GM18868 (cell line): Measurements from ENCODE around the gene XPO6.

Source experiments
- ATAC-seq: cut with Tn5 transposase; IDR thresholded peaks from one replicate; pipeline ENCODE4 v1.9.1; 2021; ENCODE audit warnings: mild to moderate bottlenecking, moderate library complexity; ENCODE audit not compliant: unreplicated experiment

Gene XPO6

DNA sequence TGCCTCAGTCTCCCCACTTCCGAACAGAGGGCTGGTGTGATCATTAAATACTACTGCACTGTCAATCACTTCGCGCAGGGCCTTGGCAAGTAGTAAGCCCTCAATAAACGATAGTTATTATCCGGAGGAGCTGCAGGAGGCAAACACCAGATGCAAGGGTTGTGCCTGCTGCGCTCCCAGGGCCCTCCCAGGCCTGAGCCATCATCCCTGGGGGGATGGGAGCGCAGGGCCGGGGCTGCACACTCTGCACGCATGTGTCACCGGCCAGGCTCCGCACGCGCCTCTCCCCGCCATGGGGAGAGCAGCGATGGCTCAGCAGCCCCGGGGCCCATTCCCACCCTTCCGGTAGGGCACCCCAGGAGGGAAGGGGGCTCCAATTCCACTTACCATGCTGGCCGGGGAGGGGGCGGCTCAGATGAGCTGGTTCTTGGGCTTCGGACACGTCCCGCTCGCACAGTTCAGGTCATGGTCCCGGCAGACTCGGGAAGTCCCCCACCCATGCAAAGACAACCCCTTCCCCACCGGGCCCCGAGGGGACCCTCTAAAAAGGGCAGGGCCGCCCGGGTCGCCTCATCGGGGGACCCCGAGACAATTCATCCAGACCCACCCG, 681 bp downstream of the XPO6 start:
- peak; percentile 35 for ATAC-seq

DNA sequence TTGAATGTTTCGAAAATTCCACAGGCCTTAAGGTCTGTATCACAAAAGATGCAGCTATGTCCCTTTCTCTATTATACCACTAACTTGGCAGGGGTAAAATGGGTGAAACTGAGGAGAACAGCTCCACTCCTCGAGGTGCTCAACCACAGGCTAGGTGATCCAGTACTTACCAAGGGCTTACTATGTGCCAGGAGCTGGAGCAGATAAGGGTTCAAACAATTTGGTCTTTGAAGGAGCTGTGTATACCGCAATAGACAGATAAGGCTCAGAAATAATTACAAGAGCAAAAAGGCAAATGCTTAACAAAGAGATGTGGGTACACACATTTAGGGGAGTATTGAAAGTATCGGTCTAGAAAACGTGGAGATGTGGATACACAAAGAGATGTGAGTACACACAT, 1.5 kb downstream of the XPO6 start:
- ATAC-seq = no peak

DNA sequence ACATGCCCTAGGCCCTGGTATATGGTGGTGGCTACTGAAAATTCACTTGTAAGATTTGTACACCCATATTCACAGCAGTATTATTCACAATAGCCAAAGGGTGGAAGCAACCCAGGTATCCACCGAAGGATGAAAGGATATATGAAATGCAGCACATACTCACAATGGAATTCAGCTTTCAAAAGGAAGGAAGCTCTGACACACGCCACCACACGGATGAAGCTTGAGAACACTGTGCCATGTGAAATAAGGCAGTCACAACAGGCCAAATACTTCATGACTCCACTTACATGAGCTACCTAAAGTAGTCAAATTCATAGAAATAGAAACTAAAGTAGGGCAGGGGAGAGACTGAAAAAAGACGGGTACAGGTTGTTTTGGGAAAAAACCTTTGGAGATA, 2.9 kb downstream of the XPO6 start:
- ATAC-seq = no peak

DNA sequence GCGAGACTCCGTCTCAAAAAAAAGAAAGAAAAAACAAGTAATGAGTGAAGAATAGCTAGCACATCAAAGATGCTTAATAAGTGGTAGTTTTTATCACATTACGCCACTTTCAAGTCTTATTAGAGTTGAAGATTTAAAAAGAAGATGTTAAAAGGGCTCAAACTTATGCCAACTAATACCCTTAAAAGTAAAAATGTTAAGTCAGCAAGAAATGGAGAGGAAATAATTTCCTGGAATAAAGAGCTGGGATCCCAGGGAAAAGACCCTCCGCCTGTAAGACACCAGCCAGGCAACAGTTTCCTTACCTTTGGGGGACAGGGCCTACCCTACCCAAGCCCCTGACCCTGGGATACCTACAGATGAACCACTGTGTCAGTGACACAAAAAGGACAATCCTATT, 3.6 kb downstream of the XPO6 start:
- no peak for ATAC-seq

DNA sequence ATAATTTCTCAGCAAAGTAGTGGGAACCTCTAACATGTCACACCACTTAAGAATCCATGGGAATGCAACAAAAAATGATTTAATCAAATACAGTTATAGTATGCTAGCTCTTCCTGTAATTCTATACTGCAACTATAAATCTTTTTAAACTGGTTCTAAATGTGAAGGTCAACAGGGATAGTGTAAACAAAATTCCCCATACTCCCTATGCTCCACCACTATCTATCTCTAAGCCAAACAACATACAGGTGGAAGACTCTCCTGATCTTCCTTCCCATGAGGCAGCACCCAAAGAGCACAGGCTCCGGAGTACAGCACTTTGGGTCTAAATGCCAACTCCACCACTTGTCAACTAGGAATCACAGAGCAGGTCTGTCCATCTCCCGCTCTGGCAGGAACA, 4.4 kb downstream of the XPO6 start:
- no peak for ATAC-seq

DNA sequence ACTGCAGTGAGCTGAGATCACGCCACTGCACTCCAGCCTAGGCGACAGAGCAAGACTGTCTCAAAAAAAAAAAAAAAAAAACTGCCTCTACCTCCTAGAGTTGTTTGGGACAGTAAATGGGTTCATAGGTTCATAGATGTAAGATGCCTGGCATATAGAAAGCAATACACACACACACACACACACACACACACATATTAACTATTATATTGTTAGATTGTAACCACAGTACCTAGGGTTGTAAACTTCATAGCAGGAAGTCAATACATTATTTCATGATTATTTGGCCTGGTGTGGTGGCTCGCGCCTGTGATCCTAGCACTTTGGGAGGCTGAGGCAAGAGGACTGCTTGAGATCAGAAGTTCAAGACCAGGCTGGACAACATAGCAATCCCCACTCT, 5.8 kb downstream of the XPO6 start:
- no peak for ATAC-seq

DNA sequence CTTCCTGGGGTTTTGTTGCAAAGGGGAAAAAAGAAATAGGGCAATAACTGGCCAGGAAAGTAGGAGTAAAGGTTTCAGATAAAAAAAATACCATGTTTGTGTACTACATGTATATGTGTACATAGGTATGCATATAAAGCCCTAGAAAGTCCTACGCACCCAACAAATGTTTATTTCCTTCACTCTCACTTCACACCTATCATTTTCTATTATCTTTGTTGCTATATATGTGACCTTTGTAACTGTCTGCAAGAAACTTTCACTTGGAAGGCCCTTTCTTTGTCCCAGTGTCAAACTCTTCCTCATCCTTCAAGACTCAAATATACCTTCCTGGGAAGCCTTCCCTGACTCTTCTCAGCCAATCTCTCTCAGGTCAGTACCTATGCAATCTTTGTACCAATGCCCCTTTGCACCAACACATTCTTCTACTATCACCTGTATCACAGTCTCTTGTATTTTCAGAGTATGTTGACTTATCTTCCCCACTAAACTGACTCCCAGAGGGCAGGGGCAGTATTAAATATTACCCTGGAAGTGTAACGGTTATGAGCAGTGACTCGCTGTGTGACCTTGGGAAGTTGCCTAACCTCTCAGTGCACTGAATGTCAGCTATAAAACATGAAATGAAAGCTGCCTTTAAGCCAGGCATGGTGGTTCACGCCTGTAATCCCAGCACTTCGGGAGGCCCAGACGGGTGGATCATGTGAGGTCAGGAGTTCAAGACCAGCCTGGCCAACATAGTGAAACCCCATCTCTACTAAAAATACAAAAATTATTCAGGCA, 6.5 kb downstream of the XPO6 start:
- no peak for ATAC-seq

DNA sequence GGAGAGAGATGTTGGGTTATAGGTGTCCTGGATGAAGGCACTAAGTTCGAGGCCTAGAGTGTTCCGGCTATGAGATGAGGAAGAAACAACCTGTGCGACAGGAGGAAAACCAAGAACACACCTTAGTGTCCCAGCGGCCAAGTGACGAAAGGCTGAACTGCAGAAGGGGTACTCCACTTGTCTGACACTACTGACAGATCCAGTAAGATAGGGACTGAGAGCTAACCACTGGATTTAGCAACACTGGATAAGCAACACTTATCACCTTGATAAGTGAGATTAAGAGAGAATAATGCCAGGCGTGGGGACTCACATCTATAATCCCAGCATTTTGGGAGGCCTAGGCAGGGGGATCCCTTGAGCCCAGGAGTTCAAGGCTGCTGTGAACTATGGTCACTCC, 7.1 kb downstream of the XPO6 start:
- ATAC-seq = no peak

DNA sequence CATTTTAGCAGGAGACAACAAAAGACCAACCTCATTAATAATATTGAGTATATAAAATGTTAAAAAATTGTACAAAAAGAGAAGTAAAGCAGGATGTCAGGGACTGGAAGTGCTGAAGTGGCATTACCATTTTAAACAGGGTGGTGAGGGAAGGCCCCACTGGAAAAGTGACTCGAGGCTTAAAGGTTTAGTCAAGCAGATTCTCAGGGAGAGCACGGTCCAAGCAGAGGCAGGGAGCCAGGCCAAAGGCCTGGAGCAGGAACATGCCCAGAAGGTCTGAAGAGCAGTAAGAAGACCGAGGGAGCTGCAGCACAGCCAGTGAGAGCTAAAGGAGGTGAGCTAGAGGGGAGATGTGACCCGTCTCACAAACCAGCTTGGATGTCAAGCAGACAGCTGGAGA, 7.6 kb downstream of the XPO6 start:
- no peak for ATAC-seq

DNA sequence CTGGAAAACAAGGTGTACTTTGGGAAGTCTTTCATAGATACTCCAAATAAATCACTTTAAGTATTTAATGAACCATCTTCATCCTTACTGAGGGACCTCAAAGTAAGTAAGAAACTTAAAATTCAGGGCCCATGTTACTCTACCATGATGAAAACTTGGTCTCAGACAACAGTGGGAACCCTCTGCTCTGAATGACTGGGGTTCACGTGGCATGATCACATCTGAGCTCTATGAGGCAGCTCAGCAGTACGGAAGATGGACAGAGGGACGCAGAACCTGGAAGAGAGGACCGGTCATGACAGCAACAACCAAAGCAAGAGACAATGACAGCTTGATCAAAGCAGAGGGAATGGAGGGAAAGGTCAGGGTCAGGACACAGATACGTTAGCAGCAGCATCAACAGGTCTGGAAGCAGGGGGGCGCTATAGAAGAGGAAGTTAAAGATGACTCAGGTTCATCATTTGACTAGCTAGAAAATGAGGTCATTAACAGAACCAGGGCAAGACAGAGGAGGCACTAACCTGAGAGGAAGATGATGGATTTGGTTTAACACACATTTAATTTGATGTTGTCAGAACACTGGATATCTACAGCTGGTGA, 9.5 kb downstream of the XPO6 start:
- no peak for ATAC-seq

DNA sequence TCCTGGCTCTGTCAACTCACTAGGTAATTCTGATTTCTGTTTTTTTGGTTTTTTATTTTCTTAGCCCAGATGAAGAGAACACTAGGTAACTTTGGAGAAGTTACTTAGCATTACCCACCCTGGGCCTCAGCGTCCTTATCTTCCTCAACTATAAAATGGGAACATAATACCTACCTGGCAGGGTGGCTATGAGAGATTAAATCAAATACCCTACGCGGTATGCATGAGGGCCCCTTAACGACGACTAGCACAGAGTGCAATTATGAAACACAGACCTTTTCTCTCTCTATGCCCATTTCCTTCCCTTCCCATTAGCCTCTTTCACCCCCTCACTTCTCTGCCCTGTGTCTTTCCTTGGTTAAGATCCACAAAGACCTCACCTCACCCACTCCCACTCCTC, 11.1 kb downstream of the XPO6 start:
- no peak for ATAC-seq

DNA sequence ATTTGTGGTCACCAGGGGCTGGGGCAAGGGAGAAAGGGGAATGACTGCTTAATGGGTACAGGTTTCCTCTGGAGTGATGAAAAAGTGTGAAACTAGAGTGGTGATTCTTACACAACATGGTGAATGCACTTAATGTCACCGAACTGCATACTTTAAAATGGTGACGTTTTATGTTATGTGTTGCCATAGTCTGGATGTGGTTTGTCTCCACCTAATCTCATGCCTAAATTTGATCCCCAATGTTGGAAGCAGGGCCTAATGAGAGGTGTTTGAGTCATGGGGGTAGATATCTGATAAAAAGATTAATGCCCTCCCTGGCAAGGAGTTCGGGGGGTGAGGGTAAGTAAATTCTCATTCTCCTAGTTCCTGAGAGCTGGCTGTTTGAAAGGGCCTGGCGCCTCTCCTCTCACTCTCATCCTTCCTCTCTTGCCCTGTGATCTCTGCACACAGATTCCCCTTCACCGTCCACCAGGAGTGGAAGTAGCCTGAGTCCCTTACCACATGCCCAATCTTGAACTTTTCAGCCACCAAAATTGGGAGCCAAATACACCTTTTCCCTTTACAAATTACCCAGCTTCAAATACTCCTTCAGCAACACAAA, 15.3 kb downstream of the XPO6 start:
- no peak for ATAC-seq

DNA sequence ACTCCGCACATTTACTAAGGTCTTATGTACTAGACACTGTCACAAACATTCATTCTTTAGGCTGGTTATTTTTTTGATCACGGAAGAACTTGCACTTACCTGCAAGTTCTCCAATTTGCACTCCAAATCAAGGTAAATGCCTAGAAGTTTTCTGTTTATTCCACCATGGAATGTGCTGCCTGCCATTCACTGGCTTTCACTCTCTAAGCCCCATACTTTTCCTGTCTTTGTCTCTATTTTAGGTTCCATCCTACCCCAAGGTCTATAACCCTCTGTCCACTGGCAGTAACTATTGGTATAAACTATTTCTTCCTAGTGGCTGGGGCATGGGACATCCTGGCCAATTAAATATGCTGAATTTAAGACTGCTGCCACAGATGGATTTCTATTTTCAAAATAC, 15.9 kb downstream of the XPO6 start:
- ATAC-seq = no peak

DNA sequence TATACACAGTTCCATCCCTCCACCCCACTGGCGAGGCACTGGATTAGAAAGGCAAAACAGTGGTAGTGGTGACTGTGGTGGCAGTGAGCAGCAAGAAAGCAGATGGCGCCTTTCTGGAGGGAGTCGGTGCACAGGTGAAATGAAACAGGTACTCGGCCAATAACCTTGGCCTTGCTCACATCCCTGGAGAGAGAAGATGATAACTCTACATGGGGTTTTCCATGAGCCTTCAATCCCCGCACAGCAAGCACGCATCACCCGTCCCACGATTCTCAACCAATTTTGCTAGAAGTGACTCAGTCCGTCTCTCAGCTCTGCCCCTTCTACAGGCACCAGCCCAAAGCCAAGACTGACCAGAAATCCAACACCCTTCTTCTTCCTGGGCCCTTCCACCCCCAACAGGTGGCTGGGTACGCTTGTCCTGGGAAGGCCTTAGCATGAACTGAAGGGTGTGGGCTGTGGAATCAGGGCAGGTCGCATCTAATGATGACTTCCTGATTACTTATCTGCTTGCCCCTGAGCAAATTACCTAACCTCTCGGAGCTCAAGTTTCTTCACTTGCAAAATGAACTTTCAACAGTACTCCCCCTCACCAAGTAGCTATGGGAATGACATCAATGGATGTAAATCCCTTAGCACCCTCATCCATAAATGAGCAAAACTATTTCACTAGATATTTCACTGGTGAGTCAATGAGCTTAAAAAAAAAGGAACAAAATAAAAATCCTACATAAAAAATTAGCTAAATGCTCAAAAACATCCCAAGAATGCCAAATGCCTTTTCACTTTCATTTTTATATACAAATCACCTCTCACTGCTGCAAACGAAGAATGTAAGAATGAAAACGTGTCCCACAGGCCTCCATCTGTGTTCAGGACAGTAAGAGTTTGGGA, 18.0 kb downstream of the XPO6 start:
- peak; percentile 35 for ATAC-seq

DNA sequence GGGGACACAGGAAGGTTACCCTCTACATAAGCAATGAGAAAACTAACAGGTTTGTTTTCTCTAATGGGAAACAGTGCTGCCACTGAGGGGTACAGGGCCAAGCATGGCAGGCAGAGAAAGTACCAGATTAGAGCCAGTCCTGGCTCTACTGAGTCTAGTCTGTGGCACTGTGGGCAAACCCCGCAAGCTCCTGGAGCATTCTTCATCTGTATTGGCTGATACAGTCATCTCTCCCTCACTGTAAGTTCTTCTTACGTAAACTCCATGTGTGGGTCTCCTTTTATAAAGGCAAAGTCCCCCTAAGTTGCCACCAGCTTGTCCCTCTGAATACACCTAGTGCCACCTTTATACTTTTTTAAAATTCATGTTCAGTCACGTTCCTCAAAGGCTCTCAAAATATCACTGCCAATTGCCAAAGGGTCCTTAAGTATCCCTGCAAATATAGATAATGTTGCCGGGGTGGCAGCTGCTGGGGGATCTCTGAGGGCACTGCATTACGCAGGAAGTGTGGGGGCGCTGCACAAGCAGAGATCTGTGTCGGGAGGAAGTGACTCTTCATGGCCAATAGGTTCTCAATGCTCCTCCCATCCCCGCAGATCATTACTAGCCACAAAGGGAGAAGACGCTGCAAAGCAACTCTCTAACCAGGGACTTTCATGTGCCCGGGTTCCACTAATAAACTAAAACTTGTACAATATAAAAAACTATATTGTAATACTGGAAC, 18.8 kb downstream of the XPO6 start:
- peak; percentile 71 for ATAC-seq

DNA sequence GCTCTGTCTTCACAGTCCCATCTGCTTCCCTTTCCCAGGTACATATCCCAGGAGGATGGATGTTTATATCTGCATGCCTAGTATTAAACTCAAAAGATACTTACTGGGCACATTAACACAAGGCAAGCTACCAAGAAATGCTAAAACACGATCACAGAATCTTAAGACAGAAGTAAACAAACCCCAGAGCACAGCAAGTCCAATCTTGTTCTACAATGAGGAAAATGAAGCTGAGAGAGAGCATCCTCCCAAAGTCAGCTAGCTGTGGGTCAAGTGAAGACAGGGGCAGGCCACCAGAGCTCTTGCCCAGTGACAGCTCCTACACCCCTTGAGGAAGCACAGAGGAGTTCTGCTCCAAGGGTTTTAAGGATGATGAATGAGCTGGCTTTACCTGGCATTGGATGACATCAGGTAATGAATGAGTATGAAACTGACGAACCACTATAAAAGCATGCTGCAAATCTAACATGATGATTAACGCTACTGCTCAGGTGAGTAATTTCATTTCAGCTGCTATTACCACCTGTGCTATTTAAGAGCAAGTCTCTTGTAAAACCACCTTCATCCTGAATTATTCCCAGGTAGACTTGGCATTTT, 20.3 kb downstream of the XPO6 start:
- ATAC-seq = no peak

DNA sequence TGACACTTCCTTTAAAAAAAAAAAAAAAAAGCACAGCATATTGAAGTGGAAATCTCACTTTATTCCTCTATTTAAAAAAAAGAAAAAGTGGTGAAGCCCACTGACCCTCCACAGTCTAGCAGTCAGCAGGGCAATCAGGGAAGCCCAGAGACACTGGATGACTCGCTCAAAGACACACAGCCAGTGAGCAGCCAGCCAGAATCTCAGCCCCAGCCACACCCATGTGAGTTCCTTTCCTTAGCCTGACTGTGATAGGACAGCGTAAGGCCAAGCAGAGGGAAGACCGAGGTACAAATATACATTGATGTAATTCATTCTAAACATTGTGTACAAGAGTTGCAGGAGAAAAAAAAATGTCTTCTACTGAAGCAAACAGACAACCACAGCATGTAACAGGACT, 22.5 kb downstream of the XPO6 start:
- ATAC-seq = no peak

DNA sequence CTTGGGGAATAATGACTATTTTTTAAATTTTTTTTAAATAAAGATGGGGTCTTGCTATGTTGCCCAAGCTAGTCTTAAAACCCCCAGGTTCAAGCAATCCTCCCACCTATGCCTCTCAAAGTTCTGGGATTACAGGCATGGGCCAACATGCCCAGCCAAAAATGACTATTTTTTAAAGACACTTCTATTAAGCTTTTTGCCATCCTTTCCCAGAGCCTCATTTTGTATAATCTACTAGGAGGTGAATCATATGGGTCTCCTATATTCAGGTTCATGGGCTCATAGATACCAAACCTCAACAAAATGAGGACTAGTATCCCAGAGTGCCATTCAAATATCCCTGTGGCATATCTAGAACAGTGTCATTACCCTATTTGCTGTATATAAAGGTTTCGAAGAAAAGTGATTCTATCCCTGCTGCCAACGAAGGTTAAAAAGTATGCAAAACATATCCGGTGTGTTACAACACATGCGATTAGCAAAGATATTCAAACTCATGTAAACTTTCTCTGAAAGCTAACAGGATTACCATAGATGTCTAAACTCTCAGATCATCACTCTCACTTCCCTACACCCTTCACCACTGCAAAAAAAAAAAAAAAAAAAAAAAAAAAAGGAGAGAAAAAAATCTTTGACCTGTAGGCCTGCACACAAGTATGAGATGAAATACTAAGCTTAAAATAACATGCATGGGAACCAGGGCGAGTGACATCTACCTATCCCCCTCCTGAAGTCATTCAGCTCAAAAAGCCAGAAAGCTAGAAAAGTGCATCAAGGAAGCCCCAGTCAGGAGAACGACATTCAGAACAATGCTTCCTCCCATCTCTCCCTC, 23.5 kb downstream of the XPO6 start:
- peak; percentile 59 for ATAC-seq

DNA sequence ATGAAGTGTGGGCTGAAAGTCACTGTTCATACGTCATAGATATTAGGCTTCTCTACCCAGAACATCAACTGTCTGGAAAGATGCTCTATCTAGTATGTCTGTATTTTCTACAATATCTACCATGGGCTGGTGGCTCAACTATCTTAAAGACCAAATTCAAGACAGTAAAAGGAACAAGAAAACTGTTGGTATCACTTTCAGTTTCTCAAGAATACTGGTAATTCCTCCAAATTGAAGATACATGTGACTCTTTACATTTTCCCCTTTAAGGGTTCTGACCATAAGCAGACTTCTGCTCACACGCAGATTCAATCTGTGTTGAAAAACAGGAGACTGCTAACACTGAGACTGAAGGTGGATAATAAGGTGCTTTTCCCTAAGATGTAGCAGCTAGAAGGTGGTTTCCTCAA, 24.2 kb downstream of the XPO6 start:
- peak; percentile 55 for ATAC-seq
